SKM-1 (cell line): ENCODE data around the gene SORBS1.

Experiments
- DNase-seq: peaks from one replicate; lab custom pipeline; 2025; ENCODE audit not compliant: unreplicated experiment; lab: John Stamatoyannopoulos, UW

SORBS1 gene

DNA sequence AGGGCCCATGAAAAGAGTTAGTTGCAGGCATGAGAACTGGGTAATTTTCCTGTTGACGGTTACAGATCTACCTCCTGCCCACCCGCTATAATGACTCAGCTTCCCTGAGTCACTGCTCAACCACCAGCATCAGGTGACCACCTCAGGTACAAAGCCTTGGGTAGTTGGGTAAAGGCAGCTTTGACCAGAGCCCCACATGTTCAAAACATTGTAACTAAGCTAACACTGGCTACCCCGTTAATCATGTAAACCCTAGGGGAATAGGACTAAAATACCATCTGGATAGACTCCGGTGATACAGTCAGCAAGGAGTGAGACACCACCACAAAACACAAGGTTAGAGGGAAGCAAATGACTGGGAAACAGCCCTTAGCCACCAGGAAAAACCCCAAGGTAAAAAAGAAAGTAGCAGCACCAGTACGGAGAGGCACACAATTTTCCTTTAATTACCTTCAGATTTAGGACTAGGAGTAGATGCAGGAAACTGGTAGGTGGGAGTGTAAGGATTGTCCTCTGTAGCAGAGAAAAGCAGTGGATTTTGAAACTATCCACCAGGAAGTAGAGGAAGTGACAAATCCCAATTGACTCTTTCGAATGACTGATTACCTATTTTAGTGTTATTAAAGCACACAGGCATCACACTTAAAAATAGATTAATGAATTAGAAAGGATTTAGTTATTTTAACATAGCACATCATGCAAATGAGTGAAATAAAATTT is 166.8 kb downstream of the SORBS1 start:
- DNase-seq, result no peak

DNA sequence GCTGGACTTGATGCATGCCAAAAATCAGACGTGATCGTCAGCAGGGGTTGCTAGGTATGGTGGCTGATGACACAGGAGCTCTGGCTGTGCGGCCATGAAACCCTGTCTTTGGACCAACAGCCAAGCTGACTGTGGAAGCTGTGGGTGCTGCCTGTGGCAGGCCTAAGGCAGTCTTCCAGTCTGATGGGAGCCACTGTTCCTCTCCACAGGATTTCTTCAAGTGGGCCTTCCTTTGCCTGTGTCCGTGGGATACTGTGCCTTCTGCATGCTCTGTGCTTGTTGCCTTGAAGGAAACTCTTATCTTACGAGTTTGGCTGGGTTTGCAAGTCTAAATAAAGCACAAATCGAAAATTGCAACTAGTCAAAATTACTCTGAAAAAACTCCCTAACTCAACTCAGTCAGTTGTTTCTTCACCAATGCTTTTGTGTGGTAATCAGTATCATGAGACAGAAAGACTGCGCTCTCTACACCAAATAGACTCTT is 168.4 kb downstream of the SORBS1 start:
- DNase-seq, result no peak

DNA sequence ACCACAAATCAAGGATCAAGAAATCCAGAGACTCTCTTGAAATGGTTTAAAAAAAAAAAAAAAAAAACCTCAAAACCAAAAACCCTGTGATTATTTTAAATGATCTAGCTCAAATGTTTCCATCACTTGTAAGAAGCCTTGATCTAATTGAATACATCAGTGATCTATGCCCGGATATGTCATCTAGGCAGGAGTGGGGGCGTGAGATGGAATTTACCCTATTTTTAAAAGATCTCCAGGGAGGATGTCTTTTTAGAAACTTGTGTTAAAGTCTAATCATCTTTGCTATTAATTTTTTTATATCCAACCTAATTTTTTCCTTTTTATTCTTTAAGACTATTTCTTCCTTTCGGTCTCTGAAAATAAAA is 169.0 kb downstream of the SORBS1 start:
- DNase-seq, result no peak

DNA sequence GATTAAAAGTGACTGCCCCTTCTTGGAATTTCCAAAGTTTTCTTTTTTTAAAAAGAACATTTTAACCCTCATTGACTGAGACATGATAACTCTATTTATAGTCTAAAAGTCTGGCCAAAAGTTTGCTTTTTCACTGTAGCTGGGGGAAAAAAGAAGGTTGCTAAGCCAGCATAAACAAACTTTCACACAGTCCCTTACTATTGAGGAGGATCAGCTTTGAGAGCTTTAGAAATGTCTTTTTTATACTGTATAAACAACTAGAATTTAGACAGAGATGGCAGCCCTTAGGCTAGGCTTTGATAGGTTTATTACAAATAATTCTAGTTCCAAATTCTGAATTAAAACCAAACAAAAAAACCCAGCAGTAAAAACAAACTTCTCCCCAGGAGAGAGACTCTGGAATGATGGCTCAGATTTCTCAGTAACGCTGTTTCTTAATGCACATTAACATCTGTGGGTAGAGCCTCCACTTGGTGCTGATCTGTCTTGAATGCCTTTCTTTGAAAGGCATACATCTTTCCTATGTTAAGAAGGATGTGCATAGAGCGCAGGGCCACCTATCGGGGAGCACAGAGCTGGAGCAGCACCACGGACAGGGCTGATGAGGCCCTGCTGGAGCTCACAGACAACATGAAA is 169.5 kb downstream of the SORBS1 start:
- DNase-seq, result no peak

DNA sequence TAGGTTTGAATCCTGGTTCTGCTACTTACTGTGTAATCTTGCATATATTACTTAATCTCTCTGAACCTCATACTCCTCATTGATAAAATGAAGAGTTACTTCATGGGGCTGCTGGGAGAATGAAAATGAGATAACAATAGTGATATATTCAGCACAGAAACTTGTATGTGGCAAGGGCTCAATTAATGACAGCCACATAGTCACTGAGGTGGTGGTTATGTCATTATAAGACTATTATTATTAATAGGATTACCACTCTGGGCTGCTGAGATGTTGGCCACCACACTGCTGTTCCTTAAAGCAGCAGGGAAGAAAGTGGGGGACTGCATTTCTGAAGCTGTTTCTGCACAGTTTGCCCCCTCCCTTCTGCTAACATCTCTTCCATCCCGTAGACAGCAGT is 170.0 kb downstream of the SORBS1 start:
- DNase-seq, result no peak

DNA sequence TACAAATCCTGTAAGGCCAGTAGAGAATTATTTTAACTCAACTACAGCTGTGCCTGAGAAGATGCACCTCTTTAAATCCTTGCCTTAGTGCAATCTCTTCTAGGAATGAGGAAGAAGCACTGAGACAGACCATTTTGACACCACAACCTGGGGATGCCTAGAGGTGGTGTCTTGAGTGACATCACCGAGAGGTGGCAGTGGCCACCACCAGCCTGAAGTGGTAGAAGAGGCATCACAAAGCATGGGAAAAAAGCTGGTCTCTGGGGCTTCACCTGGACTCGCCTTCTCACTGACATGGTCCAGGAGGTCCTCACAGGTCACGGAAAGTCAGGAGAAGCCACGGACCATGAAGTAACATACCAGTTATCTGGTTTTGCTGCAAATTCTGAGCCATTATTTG is 171.2 kb downstream of the SORBS1 start:
- peak; percentile 18 for DNase-seq

DNA sequence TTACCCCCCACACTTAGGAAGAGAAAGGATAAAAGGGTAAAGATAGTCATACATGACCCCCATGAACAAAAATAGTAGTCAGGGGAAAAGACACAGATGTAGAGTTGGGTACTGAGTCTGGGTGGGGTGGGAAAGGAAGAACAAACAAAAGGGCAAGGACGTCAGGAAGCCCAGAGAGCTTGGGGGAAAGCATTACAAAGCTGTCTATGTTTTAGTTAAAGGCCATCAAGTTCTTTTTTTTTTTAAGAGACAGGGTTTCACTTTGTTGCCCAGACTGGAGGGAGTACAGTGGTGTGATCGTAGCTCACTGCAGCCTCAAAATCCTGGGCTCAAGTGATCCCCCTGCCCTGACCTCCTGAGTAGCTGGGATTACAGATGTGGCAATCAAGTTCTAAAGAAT is 172.0 kb downstream of the SORBS1 start:
- no peak for DNase-seq

DNA sequence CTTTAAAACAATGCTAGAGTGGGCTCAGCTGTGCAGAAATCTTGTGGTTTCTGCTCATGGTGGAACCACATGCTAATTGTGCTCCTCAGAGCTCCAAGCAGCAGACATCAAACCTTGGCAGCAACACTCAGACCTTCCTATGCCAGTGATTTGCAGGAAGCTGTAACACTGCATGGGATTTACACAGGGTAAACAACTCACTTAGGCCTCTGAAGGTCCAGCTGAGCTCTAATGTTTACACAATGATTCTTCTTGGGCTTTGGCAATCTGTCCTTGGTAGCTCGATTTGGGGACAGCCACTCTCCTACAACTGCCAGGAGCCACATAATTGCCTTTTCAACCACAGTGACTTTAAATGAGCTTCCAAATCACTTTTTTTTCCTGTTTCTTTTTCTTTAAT is 172.6 kb downstream of the SORBS1 start:
- no peak for DNase-seq

DNA sequence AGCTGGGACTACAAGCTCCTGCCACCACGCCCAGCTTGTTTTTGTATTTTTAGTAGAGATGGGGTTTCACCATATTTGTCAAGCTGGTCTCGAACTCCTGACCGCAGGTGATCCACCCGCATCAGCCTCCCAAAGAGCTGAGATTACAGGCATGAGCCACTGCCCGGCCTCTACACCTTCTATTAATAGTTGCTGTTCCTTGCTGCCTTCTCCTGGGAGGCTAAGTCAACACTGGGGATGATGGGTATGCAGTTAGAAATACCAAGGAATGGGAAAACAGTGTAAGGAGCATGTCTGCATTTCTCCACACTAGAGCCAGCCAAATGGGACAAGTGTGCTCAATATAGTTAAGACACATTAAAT is 173.1 kb downstream of the SORBS1 start:
- no peak for DNase-seq

DNA sequence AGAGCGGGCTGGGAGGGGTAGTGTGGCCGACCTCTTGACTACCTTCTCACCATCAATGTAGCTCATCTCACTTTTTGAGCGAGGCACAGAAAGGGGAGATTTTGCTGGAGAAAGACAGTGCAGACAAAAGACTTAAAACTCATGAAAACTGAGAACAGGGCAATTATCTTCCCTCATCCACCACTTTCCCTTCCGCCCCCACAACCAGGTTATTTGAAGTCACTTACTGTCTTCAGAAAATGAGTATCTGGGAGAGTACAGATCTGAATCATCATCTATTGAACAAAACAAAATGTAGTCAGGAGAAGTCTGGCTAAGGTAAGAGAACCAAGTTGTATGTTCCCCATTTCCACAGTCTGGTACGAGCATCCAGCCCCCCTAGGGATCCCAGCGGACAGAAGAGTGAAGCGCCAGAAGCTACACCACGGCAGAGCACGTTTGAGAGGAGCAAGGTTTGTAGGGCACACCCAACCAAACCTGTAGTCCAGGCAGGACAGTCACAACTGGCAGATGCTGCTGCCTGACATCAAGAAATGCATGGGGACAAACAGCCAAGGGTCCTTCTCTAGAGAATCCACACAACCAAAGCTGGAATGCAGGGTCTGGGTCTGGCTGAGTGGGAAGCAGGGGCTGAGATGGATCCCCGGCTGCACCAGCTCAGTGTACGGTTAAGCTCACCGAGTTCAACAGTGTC is 177.0 kb downstream of the SORBS1 start:
- no peak for DNase-seq

DNA sequence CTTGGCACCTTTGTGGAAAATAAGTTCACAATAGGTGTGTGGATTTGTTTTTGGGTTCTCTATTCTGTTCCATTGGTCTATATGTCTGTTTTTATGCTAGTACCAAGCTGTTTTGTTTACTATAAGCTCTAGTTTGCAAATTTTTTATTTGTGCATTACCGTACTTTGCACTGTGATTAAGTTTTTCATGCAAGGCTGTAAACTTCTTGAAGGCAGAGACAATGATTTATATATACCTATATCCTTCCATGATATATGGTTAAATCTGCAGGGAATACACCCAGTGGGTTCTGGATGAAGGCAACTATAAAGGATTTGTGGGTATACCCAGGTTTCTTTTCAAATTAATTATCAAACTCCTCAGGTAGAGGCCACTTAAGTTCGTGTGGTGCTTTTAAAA is 178.6 kb downstream of the SORBS1 start:
- no peak for DNase-seq

DNA sequence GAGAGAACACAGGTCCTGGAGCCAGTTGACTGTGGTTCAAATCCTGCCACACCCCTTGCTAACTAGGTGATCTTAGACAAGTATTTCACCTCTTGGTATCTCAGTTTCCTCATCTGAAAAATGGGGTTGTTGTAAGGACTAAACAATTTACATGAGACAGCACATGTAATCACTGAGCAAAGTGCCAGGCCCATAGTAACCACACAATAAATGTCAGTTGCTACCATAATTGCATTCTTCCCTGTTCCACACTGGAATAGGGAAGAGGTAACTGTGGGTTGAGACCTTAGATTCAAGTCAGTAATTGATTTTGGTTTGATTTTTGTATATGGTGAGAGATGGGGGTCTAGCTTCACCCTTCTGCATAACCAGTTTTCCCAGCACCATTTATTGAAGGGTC is 179.0 kb downstream of the SORBS1 start:
- DNase-seq, result no peak

DNA sequence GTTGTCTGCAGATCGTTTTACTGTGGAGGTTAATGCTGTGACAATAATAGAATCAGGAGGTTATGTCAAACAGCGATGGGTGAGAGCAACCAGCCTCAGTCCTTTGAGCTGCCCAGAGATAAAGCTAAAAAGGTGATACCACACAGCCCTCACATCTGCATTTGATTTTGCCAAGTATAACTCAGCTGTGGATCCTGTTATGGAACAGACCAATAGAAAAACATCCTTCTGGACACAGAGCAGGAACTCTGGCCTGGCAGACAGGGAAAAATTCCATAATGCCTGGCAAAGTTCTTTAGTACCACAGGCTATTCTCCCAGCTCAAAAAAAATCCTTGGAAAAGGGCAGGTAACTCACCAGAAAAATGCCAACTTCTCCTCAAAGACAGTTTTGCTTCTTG is 183.2 kb downstream of the SORBS1 start:
- no peak for DNase-seq

DNA sequence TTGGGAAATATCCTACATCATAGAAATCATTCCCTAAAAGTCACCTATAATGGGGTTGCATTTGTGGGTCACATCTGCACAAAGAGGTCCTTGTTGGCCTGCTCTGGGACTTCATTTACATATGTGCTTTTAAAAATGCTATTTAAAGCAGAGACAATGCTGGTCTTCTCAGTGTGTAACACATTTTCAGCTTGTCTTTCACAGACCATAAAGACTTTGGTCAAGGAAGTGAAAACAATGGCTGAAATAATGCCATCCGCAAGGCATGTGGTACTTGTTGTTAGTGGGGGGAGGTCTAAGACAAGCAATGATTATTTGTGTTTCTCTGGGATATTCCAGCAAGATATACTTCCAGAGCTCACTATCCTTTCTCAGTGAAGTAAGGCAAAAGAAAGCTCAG is 185.8 kb downstream of the SORBS1 start:
- DNase-seq, result no peak

DNA sequence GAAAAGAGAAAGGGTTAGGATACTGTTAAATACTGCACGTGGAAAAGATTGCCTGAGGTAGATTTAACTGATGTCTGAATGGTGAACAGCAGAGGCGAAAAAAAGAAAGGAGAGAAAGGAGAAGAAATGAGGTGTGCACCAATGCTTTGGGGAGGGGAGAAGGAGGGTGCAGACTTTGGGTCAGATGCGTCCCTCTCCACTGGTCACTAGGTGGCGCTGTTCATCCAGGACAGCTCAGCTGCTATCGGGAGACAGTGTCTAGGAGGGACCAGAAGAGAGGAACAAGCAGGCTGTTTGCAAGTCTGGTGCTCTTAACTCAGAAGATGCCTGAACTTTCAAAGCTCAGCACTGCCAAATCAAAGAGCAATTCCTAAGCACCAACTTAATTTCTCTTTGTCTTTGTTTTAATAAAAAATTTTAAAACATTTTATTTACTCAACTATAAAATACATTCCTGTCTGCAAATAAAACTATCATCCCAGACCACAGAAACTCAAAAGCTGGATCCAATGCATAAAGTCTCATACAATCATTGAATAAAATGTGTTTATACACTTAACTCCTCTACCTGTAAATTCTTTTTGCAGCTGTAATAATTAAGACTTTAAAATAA is 186.5 kb downstream of the SORBS1 start:
- DNase-seq, result peak; percentile 84

DNA sequence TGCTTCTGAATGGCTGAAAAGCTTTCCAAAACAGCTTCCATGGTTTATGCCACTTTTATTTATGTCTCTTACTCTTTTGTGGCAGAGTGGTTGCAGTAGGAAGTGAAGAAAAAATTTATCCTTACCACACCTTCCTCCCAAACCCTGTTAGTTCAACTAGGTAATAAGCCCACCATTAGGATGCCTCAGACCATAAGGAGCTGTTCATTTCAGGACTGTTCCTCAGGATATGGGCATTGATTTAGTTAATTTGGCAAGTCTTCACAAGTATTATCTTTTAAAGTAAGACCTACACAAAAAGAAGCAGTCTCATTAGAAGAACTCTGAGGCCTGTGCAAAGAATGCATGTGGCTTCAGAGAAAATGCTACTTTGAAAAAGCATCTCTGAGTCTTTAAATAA is 187.5 kb downstream of the SORBS1 start:
- no peak for DNase-seq

DNA sequence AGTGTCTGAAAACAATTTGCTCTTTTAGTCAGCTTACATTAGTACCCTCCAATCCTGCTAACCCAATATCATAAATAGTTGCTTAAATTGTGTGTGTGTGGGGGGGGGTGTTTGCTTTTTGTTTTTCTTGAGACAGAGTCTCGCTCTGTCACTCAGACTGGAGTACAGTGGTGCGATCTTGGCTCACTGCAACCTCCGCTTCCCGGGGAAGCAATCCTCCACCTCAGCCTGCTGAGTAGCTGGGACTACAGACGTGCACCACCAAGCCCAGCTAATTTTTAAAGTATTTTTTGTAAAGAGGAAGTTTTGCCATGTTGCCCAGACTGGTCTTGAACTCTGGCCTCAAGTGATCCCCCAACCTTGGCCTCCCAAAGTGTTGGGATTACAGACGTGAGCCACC is 196.8 kb downstream of the SORBS1 start:
- no peak for DNase-seq

DNA sequence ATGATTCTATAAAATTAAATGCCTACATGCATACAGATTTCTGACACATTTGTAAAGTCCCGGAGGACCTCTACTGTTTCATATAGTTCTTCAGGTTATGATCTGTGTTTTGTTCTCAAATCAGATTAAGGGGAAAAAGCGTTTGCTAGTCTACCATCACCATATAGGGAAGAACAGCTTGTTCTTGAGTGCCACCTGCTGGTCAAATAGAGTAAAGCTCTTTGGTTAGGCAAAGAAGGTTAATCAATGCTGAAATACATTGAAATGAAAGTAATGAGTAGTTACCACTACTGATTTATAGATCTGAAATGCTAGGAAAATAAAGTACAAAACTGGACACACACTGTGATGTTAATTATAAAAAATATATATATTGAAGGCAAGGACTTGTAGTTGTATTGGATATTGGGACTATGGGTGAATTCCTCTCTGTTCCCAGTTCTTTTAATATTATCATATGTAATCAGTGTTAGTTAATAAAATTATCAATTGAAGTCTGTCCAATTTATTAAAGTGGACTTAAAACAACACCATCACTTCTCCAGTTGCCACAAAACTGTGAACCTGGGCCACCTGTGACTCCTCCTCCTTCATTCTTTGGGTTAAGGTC is 197.8 kb downstream of the SORBS1 start:
- DNase-seq, result peak; percentile 66

DNA sequence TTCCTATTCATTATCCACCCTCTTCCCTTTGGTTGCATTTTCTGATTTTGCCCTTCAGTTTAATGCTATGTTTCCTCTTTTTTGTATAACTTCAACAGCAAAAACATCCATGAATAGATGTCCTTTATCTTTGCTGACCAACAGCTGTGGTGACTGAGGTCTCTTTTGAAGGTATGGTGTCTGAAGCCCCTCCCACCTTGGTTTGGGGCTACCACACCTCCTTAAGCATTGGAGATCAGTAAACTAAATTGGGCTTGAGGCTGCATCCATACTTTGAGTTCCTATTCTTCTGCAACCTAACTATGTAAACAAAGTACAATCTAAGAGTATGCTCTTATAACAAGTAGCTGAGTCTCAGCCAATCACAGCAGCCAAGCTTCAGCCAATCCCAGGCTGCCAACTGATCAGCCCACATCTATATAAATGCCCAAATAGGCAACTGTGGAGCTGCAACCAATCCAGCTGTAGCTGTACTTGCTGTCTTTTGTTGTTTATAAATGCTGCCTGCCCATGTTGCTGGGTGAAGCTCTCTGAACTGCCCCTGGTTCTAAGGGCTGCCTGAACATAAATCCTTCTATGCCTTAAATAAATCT is 201.0 kb downstream of the SORBS1 start:
- no peak for DNase-seq

DNA sequence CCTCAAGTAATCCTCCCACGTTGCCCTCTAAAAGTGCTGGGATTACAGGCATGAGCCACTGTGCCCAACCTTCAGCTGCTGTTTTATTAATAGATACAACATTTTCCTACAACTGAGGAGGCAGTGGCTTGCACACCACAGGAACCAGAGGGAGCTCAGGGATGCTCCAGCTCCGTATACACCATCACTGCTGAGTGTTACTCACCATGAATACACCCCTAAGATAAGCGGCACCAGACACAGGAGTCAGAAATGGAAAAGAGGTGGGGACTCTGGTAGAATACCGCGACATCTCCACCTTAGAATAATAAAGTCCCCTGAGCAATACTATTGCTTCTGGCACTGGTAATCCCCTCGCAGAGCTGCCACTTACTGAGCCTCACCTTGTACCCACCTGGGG is 201.7 kb downstream of the SORBS1 start:
- no peak for DNase-seq
